Thoracic aorta (tissue), 2 donors: ENCODE results near the gene SUGP1. TPM values are rescaled to one million over a fixed set of nuclear protein-coding genes. Genes with fewer than 3 reads are reported as not detected.

ENCODE experiments used
- ATAC-seq: fragments of 150-250 bp; one replicate; pipeline ENCODE4 v1.8.0; 2017; ENCODE audit warnings: low read depth; ENCODE audit not compliant: insufficient number of reproducible peaks, low FRiP score
- DNase-seq: peaks from one replicate; pipeline ENCODE4 v3.0.0-alpha.2; 2020; ENCODE audit warnings: low spot score
- H3K27ac ChIP-seq, 2 donors: fragments of 200-600 bp; sonication (generic); 1 replicate in 1 of 2; 2 replicates in 1 of 2; pipeline ENCODE4 v1.5.1; 2016; ENCODE audit warnings: mild to moderate bottlenecking in 2 of 2, moderate library complexity in 2 of 2
- H3K27me3 ChIP-seq: fragments of 200-600 bp; sonication (generic); replicated peaks from 2 replicates; pipeline ENCODE4 v1.6.0; 2016; ENCODE audit warnings: mild to moderate bottlenecking; ENCODE audit not compliant: insufficient read depth
- H3K36me3 ChIP-seq: fragments of 200-600 bp; sonication (generic); one replicate; pipeline ENCODE4 v1.5.1; 2016
- H3K4me1 ChIP-seq, 2 donors: fragments of 200-600 bp; sonication (generic); 1 replicate in 1 of 2; 2 replicates in 1 of 2; pipeline versions ENCODE4 v1.5.1 to v1.6.0; 2016; ENCODE audit warnings: low read depth in 2 of 2, mild to moderate bottlenecking in 1 of 2; ENCODE audit not compliant: control insufficient read depth in 1 of 2
- H3K4me3 ChIP-seq: fragments of 200-600 bp; sonication (generic); 2 replicates; pipeline ENCODE4 v1.5.1; 2016; ENCODE audit warnings: mild to moderate bottlenecking
- H3K9me3 ChIP-seq: fragments of 200-600 bp; sonication (generic); 2 replicates; pipeline ENCODE4 v1.5.1; 2016
- CTCF ChIP-seq: fragments of 200-600 bp; sonication (generic); IDR thresholded peaks from one replicate; pipeline ENCODE4 v1.5.1; 2019; ENCODE audit warnings: antibody characterized with exemption
- total RNA-seq, 2 donors: library from RNA; depleted of rRNA; stranded (reverse); fragments of >200 nt; gene quantifications; one replicate each; pipeline versions ENCODE4 v1.1.0 to v1.2.3, GENCODE V29; 2016

SUGP1 gene
- total RNA-seq, 2 donors from 2014 or later = 25.0 to 43.0 TPM

- DNase-seq = no peak
- H3K27me3 ChIP-seq = no peaks in the 10 kb centered on the region
- H3K36me3 ChIP-seq = peaks cover 54% of the 10 kb centered on the region
- H3K27ac ChIP-seq = no peak overlapping the region
- H3K9me3 ChIP-seq = no peaks in the 10 kb centered on the region
- ATAC-seq = no peak
- H3K4me3 ChIP-seq = no peak overlapping the region
- TF ChIP-seq CTCF = no peak
- H3K4me1 ChIP-seq = peaks cover 0 to 23% of the 10 kb centered on the region in 2 donors
Observed at GRCh38 chr19:19334989-19335344, 14.7 kb upstream of the SUGP1 start.

- no peak for TF ChIP-seq CTCF
- ATAC-seq (no peak), DNase-seq (no peak)
- no peaks in the 10 kb centered on the region for H3K27me3 ChIP-seq
- no peak overlapping the region for H3K4me3 ChIP-seq
- no peak overlapping the region for H3K27ac ChIP-seq
- H3K36me3 ChIP-seq = peaks cover 51% of the 10 kb centered on the region
- H3K9me3 ChIP-seq = no peaks in the 10 kb centered on the region
- H3K4me1 ChIP-seq = peaks cover 0 to 23% of the 10 kb centered on the region in 2 donors
Observed at GRCh38 chr19:19334063-19334988, 14.0 kb upstream of the SUGP1 start.

GRCh38 chr19:19329126-19329525, 8.8 kb upstream of the SUGP1 start:
- Histone ChIP-seq H3K36me3 (peaks cover 43% of the 10 kb centered on the region), H3K27me3 (no peaks in the 10 kb centered on the region), H3K4me3 (no peak overlapping the region), H3K4me1 (peaks cover 0 to 2% of the 10 kb centered on the region in 2 donors), H3K9me3 (no peaks in the 10 kb centered on the region), H3K27ac (no peak overlapping the region)
- ATAC-seq (no peak), DNase-seq (no peak)
- TF ChIP-seq CTCF = no peak

GRCh38 chr19:19327672-19328071, 7.4 kb upstream of the SUGP1 start:
- Histone ChIP-seq H3K27me3 (no peaks in the 10 kb centered on the region), H3K27ac (no peak overlapping the region), H3K9me3 (no peaks in the 10 kb centered on the region), H3K4me3 (no peak overlapping the region), H3K36me3 (peaks cover 39% of the 10 kb centered on the region), H3K4me1 (peaks cover 3 to 15% of the 10 kb centered on the region in 2 donors)
- TF ChIP-seq CTCF = no peak
- DNase-seq = no peak
- no peak for ATAC-seq

- H3K4me1 ChIP-seq = peaks cover 18 to 35% of the 10 kb centered on the region in 2 donors
- H3K9me3 ChIP-seq = no peaks in the 10 kb centered on the region
- H3K27ac ChIP-seq = no peak overlapping the region
- no peak for TF ChIP-seq CTCF
- H3K36me3 ChIP-seq = peaks cover 25% of the 10 kb centered on the region
- no peak for ATAC-seq
- H3K4me3 ChIP-seq = no peak overlapping the region
- no peaks in the 10 kb centered on the region for H3K27me3 ChIP-seq
- DNase-seq = no peak
Observed at GRCh38 chr19:19324059-19324770, 3.9 kb upstream of the SUGP1 start.
